ENCODE measurements around the gene ABCC3.

Gene ABCC3

DNA sequence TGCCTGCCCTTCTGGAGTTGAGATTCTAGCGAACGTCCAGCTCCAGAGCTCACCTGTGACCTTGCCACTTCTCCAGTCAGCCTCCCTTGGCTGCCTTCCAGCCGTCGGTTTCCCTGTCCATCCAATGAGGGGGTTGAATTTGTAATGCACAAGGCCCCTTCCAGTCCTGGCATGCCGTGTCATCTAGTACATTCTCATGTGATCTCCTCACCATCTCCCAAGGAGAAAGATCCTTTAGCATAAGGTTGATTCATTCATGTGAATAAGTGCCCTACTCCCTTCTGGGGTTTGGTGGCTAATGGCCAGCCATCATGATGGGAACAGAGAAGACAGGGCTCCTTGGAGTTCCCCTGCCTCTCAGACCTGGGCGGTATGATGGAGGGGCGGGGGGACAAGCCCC lies 18.9 kb upstream of the ABCC3 start:
- no peaks in the 10 kb centered on the region for H3K9me3 ChIP-seq
- H3K4me3 ChIP-seq (ENCODE audit: low read depth, low read length): no peak overlapping the region
- H3K4me1 ChIP-seq: peaks cover 12% of the 10 kb centered on the region
- no peaks in the 10 kb centered on the region for H3K27me3 ChIP-seq
- no peak for TF ChIP-seq CTCF (IDR thresholded peaks at IDR 0.05; ENCODE audit: low read depth, low read length)
- DNase-seq: no peak
- H3K36me3 ChIP-seq: no peaks in the 10 kb centered on the region

GRCh38 chr17:50618300-50618699 lies 16.4 kb upstream of the ABCC3 start:
- Histone ChIP-seq H3K27me3 (no peaks in the 10 kb centered on the region), H3K36me3 (no peaks in the 10 kb centered on the region), H3K4me3 (ENCODE audit: low read depth, low read length) (no peak overlapping the region), H3K4me1 (peaks cover 18% of the 10 kb centered on the region), H3K9me3 (no peaks in the 10 kb centered on the region)
- DNase-seq: no peak
- no peak for TF ChIP-seq CTCF (IDR thresholded peaks at IDR 0.05; ENCODE audit: low read depth, low read length)

DNA sequence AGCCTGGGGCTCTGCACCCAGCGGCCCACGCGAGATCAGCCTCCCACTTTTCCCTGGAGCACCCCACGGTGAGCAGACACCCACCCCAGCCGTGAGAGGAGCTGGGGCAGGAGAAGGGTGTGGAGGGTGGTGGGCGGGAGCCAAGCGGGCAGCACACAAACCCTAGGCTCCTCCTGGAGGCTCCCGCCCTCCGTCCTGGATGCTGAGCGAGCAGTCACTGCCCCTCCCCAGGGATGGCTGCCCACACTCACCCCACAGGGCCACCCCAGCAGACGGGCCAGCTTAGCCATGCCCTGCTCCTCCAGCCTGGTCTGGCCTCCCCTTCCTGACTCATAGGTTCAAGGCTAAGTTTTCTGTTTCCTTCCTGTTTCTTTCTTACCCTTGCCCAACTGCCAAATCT lies 15.7 kb upstream of the ABCC3 start:
- H3K9me3 ChIP-seq: no peaks in the 10 kb centered on the region
- H3K36me3 ChIP-seq: no peaks in the 10 kb centered on the region
- H3K27me3 ChIP-seq: no peaks in the 10 kb centered on the region
- H3K4me1 ChIP-seq: peaks cover 18% of the 10 kb centered on the region
- DNase-seq: no peak
- no peak for TF ChIP-seq CTCF (IDR thresholded peaks at IDR 0.05; ENCODE audit: low read depth, low read length)
- H3K4me3 ChIP-seq (ENCODE audit: low read depth, low read length): no peak overlapping the region

DNA sequence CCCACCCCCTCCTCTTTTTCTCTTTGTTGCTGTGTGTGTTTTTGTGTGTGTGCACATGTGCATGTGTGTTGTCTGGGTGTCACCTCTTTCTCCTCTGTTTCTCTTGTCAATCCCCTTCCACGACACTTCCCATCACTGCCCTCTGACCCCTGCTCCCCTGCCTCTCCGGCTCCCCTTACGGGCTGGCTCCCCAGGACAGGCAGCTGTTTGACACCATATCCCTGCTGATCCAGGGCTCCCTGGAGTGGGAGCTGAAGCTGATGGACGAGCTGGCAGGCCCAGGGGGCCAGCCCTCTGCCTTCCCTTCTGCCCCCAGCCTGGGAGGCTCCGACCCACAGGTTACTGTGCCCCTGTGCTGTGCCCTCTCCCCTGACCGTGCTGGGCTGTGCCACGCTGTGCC lies 15.2 kb upstream of the ABCC3 start:
- TF ChIP-seq CTCF (IDR thresholded peaks at IDR 0.05; ENCODE audit: low read depth, low read length): no peak
- H3K36me3 ChIP-seq: no peaks in the 10 kb centered on the region
- no peak overlapping the region for H3K4me3 ChIP-seq (ENCODE audit: low read depth, low read length)
- H3K4me1 ChIP-seq: peaks cover 18% of the 10 kb centered on the region
- no peak for DNase-seq
- H3K27me3 ChIP-seq: no peaks in the 10 kb centered on the region
- H3K9me3 ChIP-seq: no peaks in the 10 kb centered on the region

GRCh38 chr17:50620237-50620636 lies 14.4 kb upstream of the ABCC3 start:
- H3K4me1 ChIP-seq: peaks cover 19% of the 10 kb centered on the region
- no peak for DNase-seq
- no peaks in the 10 kb centered on the region for H3K36me3 ChIP-seq
- no peaks in the 10 kb centered on the region for H3K27me3 ChIP-seq
- TF ChIP-seq CTCF (IDR thresholded peaks at IDR 0.05; ENCODE audit: low read depth, low read length): no peak
- no peaks in the 10 kb centered on the region for H3K9me3 ChIP-seq
- no peak overlapping the region for H3K4me3 ChIP-seq (ENCODE audit: low read depth, low read length)

DNA sequence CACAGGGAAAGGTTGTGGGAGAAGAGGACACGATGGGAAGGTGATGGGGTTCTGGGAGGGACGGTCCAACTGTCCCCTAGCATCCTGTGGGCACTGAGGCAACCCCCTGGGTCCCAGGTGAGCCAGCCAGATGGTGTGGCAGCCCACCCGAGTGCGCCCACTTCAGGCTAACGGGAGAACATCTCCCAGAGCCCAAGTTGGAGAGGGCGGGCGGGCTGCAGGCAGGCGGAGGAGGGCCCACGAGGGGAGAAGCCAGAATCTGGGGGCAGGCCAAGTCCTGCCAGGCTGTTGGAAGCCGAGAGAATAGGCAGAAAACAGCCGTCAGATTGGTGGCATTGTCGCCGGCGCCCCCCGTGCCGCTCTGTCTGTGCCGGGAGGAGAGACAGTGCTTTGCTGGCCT lies 13.8 kb upstream of the ABCC3 start:
- H3K9me3 ChIP-seq: no peaks in the 10 kb centered on the region
- no peaks in the 10 kb centered on the region for H3K27me3 ChIP-seq
- DNase-seq: no peak
- H3K4me3 ChIP-seq (ENCODE audit: low read depth, low read length): no peak overlapping the region
- H3K36me3 ChIP-seq: no peaks in the 10 kb centered on the region
- peak; percentile 31 for TF ChIP-seq CTCF (IDR thresholded peaks at IDR 0.05; ENCODE audit: low read depth, low read length)
- peaks cover 26% of the 10 kb centered on the region for H3K4me1 ChIP-seq
